ENCODE data around the gene CERS2.
A peak's percentile ranks its signal among the peaks of the same experiment; 100 is the strongest.

The CERS2 gene

GRCh38 chr1:150995460-150995859 is 20.8 kb upstream of the CERS2 start:
- Histone ChIP-seq H3K4me2 (ENCODE audit: low read length) (peak overlapping the region; percentile 13; the same call in 1 of the 2 replicates), H3K9me2 (ENCODE audit: low read depth, low read length) (no peaks in the 10 kb centered on the region), H3K9me3 (ENCODE audit: low read length) (no peaks in the 10 kb centered on the region), H4K20me1 (ENCODE audit: insufficient read depth, low read length) (no peaks in the 10 kb centered on the region), H3K79me2 (ENCODE audit: insufficient read depth, low read length) (no peaks in the 10 kb centered on the region), H3K4me1 (ENCODE audit: insufficient read depth, low read length, severe bottlenecking) (peaks cover 10% of the 10 kb centered on the region), H3K36me3 (ENCODE audit: insufficient read depth, low read length) (no peaks in the 10 kb centered on the region; the same call in 1 of the 2 replicates), H3K9ac (ENCODE audit: low read length) (no peak overlapping the region), H3K27me3 (ENCODE audit: insufficient read depth, low read length) (no peaks in the 10 kb centered on the region), H3F3A (ENCODE audit: insufficient read depth, low read length) (no peaks in the 10 kb centered on the region), H3K4me3 (ENCODE audit: low read depth, low read length, poor library complexity, severe bottlenecking) (no peak overlapping the region), H3K27ac (ENCODE audit: low read depth, low read length, poor library complexity, severe bottlenecking) (no peak overlapping the region), H2AFZ (ENCODE audit: low read length) (peak overlapping the region; percentile 10; the same call in 1 of the 2 replicates)
- TF ChIP-seq, protein P1, sequence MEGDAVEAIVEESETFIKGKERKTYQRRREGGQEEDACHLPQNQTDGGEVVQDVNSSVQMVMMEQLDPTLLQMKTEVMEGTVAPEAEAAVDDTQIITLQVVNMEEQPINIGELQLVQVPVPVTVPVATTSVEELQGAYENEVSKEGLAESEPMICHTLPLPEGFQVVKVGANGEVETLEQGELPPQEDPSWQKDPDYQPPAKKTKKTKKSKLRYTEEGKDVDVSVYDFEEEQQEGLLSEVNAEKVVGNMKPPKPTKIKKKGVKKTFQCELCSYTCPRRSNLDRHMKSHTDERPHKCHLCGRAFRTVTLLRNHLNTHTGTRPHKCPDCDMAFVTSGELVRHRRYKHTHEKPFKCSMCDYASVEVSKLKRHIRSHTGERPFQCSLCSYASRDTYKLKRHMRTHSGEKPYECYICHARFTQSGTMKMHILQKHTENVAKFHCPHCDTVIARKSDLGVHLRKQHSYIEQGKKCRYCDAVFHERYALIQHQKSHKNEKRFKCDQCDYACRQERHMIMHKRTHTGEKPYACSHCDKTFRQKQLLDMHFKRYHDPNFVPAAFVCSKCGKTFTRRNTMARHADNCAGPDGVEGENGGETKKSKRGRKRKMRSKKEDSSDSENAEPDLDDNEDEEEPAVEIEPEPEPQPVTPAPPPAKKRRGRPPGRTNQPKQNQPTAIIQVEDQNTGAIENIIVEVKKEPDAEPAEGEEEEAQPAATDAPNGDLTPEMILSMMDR (IDR thresholded peaks at IDR 0.05; ENCODE audit: low read length) = no peak
- no peak for TF ChIP-seq EZH2 (IDR thresholded peaks at IDR 0.05; ENCODE audit: borderline replicate concordance, low read length)

DNA sequence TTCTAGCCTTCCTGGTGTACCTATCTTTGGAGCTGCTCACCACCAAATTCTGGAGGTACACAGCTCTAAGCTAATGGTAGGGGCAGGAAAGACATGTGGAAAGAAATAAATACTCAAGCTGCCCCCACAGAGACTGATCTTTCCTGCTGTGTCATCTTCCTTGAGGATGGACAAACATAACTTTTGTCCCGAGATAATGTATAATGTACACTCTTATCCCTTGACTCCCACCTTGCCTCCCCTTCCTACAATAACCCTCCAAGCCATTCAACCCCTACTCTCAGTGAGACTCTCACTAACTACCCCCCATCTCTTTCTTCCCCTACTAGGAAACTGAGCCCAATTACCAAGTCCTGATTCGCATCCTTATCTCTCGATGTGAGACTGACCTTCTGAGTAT is 19.6 kb upstream of the CERS2 start:
- TF ChIP-seq, protein P1 (IDR thresholded peaks at IDR 0.05; ENCODE audit: low read length) = no peak
- TF ChIP-seq EZH2 (IDR thresholded peaks at IDR 0.05; ENCODE audit: borderline replicate concordance, low read length) = no peak
- Histone ChIP-seq H3K4me2 (ENCODE audit: low read length) (no peak overlapping the region), H4K20me1 (ENCODE audit: insufficient read depth, low read length) (no peaks in the 10 kb centered on the region), H3K36me3 (ENCODE audit: insufficient read depth, low read length) (no peaks in the 10 kb centered on the region), H3K27ac (ENCODE audit: low read depth, low read length, poor library complexity, severe bottlenecking) (no peak overlapping the region), H3F3A (ENCODE audit: insufficient read depth, low read length) (no peaks in the 10 kb centered on the region), H3K9me2 (ENCODE audit: low read depth, low read length) (no peaks in the 10 kb centered on the region), H3K9me3 (ENCODE audit: low read length) (no peaks in the 10 kb centered on the region), H3K4me1 (ENCODE audit: insufficient read depth, low read length, severe bottlenecking) (peaks cover 6% of the 10 kb centered on the region), H3K4me3 (ENCODE audit: low read depth, low read length, poor library complexity, severe bottlenecking) (no peak overlapping the region), H3K27me3 (ENCODE audit: insufficient read depth, low read length) (no peaks in the 10 kb centered on the region), H3K9ac (ENCODE audit: low read length) (no peak overlapping the region), H2AFZ (ENCODE audit: low read length) (no peak overlapping the region), H3K79me2 (ENCODE audit: insufficient read depth, low read length) (no peaks in the 10 kb centered on the region)

GRCh38 chr1:150992626-150993025 is 18.0 kb upstream of the CERS2 start:
- Histone ChIP-seq H2AFZ (ENCODE audit: low read length) (no peak overlapping the region), H3K4me3 (ENCODE audit: low read depth, low read length, poor library complexity, severe bottlenecking) (no peak overlapping the region), H3K79me2 (ENCODE audit: insufficient read depth, low read length) (no peaks in the 10 kb centered on the region), H3K4me1 (ENCODE audit: insufficient read depth, low read length, severe bottlenecking) (peaks cover 6% of the 10 kb centered on the region), H3K27me3 (ENCODE audit: insufficient read depth, low read length) (no peaks in the 10 kb centered on the region), H3K9ac (ENCODE audit: low read length) (no peak overlapping the region), H3K27ac (ENCODE audit: low read depth, low read length, poor library complexity, severe bottlenecking) (no peak overlapping the region), H3F3A (ENCODE audit: insufficient read depth, low read length) (no peaks in the 10 kb centered on the region), H3K4me2 (ENCODE audit: low read length) (no peak overlapping the region), H3K9me3 (ENCODE audit: low read length) (no peaks in the 10 kb centered on the region), H4K20me1 (ENCODE audit: insufficient read depth, low read length) (no peaks in the 10 kb centered on the region), H3K9me2 (ENCODE audit: low read depth, low read length) (no peaks in the 10 kb centered on the region), H3K36me3 (ENCODE audit: insufficient read depth, low read length) (no peaks in the 10 kb centered on the region)
- TF ChIP-seq, protein P1 (IDR thresholded peaks at IDR 0.05; ENCODE audit: low read length) = no peak
- no peak for TF ChIP-seq EZH2 (IDR thresholded peaks at IDR 0.05; ENCODE audit: borderline replicate concordance, low read length)

All from OCI-LY1 (cell line).